Neuron (in vitro differentiated cells): ENCODE measurements around the gene HPX.

Experiments used
- H2AFZ ChIP-seq: one replicate; pipeline ENCODE4 v1.6.1; 2013; ENCODE audit warnings: low read depth, mild to moderate bottlenecking, inconsistent platforms, low read length, moderate library complexity
- H3K27me3 ChIP-seq: one replicate; pipeline ENCODE4 v1.6.1; 2013; ENCODE audit warnings: low read length; ENCODE audit not compliant: insufficient read depth
- H3K36me3 ChIP-seq: one replicate; pipeline ENCODE4 v1.6.1; 2013; ENCODE audit warnings: low read length; ENCODE audit not compliant: insufficient read depth
- H3K4me1 ChIP-seq: one replicate; pipeline ENCODE4 v1.6.1; 2013; ENCODE audit warnings: low read length; ENCODE audit not compliant: insufficient read depth
- H3K4me3 ChIP-seq: 2 replicates; pipeline ENCODE4 v1.5.1; 2013; ENCODE audit warnings: mild to moderate bottlenecking, low read length, moderate library complexity
- H3K9me3 ChIP-seq: one replicate; pipeline ENCODE4 v1.6.1; 2013; ENCODE audit warnings: low read length

HPX gene

DNA sequence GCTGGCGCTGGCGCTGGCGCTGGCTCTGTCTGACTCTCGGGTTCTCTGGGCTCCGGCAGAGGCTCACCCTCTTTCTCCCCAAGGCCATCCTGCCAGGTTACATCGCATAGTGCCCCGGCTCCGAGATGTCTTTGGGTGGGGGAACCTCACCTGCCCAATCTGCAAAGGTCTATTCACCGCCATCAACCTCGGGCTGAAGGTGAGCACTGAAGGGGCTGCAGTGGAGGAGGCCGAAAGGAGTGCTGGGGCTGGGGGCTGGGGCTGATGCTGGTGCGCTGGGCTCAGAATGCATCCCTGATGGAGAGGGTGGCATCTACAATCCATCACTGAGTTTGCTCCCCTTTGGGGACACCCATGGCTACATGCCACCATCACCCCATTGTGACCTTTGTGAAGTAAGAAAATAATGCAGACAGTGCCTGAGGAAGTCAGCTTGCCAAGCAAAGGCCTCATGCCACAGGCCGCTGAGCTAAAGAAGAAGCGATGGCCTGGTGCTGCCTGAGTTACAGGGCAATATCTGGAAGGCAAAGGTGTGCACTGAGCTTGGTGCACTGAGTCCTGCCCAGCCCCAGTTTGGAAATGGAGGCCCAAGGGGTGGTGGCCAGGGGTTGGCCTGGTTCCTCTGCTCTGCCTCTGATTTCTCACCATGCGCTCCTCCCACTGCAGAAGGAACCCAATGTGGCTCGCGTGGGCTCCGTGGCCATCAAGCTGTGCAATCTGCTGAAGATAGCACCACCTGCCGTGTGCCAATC, 49.9 kb downstream of the HPX start:
- no peaks in the 10 kb centered on the region for H3K9me3 ChIP-seq
- peaks cover 23% of the 10 kb centered on the region for H3K4me1 ChIP-seq
- peaks cover 15% of the 10 kb centered on the region for H3K36me3 ChIP-seq
- no peaks in the 10 kb centered on the region for H3K27me3 ChIP-seq
- peak overlapping the region; percentile 67 for H3K4me3 ChIP-seq
- peak overlapping the region; percentile 42 for H2AFZ ChIP-seq

DNA sequence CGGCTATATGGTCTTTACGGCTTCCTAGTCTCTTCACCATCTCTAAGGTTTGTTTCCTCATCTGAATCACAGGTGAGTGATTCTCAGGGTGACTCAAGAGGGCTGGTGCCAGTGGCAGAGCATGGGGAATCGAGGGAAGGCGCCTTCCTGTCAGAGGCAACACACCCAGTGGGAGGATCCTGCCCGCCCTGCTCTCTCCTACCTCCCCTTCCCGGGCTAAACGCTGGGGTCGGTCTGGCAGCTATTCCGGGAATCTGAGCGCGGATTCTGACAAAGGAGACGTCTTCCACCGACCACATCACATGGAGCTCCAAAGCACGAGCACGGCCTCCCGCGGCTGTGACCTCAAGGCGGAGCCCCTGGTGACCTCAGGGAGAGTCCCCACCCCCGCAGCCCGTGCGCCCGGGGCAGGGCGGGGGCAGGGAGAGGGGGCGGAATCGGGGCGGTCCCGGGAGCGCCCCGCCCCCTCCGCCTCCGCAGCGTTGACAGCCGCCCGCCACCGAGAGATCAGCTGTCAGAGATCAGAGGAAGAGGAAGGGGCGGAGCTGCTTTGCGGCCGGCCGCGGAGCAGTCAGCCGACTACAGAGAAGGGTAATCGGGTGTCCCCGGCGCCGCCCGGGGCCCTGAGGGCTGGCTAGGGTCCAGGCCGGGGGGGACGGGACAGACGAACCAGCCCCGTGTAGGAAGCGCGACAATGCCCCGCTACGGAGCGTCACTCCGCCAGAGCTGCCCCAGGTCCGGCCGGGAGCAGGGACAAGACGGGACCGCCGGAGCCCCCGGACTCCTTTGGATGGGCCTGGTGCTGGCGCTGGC, 50.7 kb downstream of the HPX start, which contains the start of gene SMPD1:
TSS of gene SMPD1 (plus strand) at position 570 of the 813 bp plus-strand sequence. CDS start at position 695, 125 bp downstream.
- H3K27me3 ChIP-seq, result no peaks in the 10 kb centered on the region
- H3K4me3 ChIP-seq, result peak within 1 kb of the TSS; percentile 67
- peak within 1 kb of the TSS; percentile 77 for H2AFZ ChIP-seq
- H3K36me3 ChIP-seq, result peaks cover 8% of the 10 kb centered on the region
- H3K9me3 ChIP-seq, result no peaks in the 10 kb centered on the region
- H3K4me1 ChIP-seq, result peaks cover 23% of the 10 kb centered on the region

DNA sequence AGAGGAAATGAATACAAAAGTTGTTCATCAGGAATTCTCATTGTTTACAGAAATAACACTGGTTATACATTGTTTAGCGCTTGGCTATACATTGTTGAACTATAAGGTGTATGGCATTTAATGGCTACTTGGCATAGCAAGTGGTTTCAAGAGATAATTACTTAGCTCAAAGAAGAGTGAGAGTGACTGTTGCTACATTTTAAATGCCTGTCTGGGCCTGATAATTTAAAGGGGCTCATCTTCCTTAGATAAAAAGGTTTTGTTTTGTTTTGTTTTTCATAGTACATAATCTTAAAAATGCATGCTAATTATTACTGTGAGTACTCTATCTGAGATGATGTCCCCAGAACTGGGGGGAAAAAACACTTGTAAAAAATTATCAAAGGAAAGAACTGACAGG, 52.0 kb downstream of the HPX start:
- H3K4me3 ChIP-seq, result no peak overlapping the region
- no peaks in the 10 kb centered on the region for H3K27me3 ChIP-seq
- H3K9me3 ChIP-seq, result no peaks in the 10 kb centered on the region
- peaks cover 23% of the 10 kb centered on the region for H3K4me1 ChIP-seq
- H2AFZ ChIP-seq, result peak overlapping the region; percentile 77
- peaks cover 2% of the 10 kb centered on the region for H3K36me3 ChIP-seq

DNA sequence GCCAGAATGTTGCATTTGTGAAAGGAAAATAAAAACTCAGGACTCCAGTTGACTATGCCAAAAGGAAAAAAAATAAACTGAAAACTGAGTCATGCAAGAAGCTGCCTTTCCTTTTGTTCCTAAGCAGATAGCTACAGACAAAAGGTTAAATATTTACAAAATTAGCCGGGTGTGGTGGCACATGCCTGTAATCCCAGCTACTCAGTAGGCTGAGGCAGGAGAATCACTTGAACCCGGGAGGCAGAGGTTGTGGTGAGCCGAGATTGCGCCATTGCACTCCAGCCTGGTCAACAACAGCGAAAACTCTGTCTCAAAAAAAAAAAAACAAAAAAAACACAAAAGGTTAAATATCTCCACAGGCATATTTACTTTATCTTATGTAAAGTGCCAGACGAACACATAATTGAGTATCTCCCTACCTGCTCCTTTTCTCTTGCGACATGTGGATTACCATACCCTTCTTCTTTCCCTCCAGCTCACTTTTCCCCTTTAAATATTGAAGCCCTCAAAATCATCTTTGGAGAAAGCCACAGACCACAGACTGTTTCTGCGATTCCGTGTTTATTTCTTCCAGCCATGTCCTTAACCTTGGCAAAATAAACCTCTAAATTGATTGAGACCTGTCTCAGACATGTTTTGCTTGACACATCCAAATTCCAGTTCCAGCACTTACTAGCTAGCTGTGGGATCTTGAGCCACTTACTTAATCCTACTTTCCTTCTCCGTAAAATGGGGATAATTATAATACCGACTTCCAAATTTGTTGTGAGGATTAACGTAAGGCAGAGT, 52.8 kb downstream of the HPX start:
- Histone ChIP-seq H2AFZ (no peak overlapping the region), H3K4me3 (no peak overlapping the region), H3K27me3 (no peaks in the 10 kb centered on the region), H3K4me1 (peaks cover 23% of the 10 kb centered on the region), H3K9me3 (no peaks in the 10 kb centered on the region), H3K36me3 (no peaks in the 10 kb centered on the region)

DNA sequence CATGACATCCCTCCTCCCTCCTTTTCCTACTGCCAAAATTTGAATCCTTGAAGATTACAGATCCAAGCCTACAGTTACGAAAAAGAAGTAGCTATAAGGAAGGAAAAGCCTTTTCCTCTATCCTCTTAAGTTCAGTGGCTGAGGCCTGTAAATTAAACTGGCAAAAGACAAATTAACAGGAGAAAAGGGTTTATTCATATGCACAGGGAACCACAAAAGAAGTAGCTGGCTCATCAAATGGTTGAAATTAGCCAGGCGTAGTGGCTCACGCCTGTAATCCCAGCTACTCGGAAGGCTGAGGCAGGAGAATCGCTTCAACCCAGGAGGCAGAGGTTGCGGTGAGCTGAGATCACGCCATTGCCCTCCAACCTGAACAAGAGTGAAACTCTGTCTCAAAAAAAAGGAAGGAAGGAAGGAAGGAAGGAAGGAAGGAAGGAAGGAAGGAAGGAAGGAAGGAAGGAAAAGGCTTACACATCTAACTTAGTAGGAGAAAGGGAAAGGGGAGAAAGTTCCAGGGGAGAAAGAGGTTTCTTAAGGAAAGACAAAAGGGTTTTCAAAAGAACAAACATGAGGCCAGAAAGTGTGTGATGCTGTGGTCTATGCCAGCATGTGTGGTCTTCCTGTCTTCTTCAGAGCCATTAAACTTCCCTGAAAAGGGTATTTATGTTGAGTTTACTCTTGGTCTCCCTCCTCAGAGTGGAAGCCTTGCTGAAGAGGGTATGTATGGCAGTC, 55.6 kb downstream of the HPX start:
- Histone ChIP-seq H3K36me3 (no peaks in the 10 kb centered on the region), H3K27me3 (no peaks in the 10 kb centered on the region), H3K4me1 (peaks cover 17% of the 10 kb centered on the region), H3K9me3 (no peaks in the 10 kb centered on the region), H3K4me3 (no peak overlapping the region), H2AFZ (no peak overlapping the region)
